Fibroblast of the conjunctiva (primary cell): ENCODE data around the gene DSP.
A peak's percentile ranks its signal among the peaks of the same experiment; 100 is the strongest.

Experiments used
- DNase-seq: peaks from one replicate; pipeline ENCODE4 v3.0.0-alpha.2; 2010; ENCODE audit warnings: low read depth

DSP gene

GRCh38 chr6:7591770-7592169 is 50.3 kb downstream of the DSP start:
- no peak for DNase-seq

GRCh38 chr6:7593229-7593628 is 51.8 kb downstream of the DSP start:
- no peak for DNase-seq

GRCh38 chr6:7594579-7595125 is 53.2 kb downstream of the DSP start:
- no peak for DNase-seq

DNA sequence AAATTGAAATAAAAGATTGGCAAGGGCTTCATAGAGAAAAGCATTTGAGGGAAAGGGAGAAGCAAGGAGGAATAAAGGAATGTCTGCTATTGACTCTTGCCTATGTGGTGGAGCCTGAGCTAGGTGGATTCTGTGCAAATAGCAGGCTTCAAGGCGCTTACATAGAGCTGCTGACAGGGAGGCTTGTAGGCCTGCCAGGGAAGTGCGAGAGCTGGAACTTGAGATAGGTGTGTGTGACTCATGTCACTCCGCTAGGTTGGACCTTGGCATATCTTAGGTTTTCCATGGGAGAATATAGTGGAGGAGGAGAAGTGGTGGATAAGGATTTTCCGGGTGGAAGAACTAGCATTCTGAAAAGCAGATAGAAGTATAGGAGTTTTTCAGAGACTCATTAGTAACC is 62.5 kb downstream of the DSP start:
- DNase-seq, result no peak

DNA sequence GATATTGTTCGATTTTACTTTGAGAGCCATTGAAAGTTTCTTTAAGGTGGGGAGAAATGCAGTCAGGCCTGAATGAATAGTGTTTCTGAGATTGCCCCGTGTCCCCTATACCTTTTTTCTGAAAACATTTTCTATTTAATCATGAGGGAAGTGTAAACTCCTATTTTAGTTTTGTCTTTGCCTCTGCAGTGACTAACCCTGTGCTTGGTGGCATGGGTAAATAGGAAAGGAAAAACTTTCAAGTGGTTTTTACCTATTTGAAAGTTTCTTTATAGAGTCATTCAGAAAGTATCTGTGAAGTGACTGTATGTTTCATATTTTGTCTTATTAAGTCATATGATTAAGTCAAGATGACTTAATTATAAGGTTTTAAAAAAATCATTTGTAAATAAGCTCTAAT is 63.0 kb downstream of the DSP start:
- no peak for DNase-seq

GRCh38 chr6:7615611-7616383 is 74.3 kb downstream of the DSP start:
- peak; percentile 44 for DNase-seq

GRCh38 chr6:7617801-7618764 is 76.6 kb downstream of the DSP start:
- DNase-seq, result peak; percentile 21

GRCh38 chr6:7621761-7622160 is 80.3 kb downstream of the DSP start:
- peak; percentile 18 for DNase-seq

- DNase-seq, result no peak
Observed at GRCh38 chr6:7624796-7625710, 83.6 kb downstream of the DSP start.

- DNase-seq, result no peak
Observed at GRCh38 chr6:7628479-7628878, 87.0 kb downstream of the DSP start.

DNA sequence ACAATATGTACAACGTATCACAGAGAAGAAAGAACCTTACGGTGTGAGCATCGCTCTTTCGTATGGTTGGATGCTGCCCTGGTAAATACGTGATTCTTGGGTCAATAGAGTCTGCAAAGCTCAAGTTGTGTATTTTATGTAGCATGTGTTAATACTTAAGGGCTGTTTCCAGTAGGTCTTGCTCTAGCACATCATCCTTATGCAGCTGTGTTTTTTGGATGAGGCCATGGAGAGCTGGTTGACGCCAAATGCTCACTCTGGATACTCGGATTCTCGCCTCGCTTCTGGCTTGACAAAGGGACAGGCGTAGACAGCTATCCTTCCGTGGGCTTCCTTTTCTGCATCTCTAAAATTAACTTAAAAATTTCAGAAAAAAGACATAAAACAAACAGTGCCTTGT is 87.4 kb downstream of the DSP start:
- DNase-seq, result peak; percentile 14

DNA sequence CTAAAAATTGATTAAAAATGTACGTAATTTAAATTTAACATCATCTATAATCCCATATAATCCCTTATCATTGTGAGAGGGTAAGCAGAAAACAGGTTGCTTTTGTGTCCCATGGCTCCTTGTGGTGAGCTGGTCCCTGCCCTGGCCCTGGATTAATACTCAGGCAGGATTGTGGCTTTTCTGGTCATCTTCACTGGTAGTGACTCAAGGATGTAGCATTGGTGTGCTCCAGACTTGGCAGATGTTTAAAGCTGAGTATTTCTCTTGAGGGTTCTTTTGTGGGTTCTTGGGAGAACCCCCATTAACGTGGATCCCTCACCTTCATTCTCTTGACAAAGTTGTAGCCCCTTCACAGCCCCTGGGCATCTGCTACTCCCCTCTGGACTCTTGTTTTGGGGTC is 87.8 kb downstream of the DSP start:
- DNase-seq, result no peak

DNA sequence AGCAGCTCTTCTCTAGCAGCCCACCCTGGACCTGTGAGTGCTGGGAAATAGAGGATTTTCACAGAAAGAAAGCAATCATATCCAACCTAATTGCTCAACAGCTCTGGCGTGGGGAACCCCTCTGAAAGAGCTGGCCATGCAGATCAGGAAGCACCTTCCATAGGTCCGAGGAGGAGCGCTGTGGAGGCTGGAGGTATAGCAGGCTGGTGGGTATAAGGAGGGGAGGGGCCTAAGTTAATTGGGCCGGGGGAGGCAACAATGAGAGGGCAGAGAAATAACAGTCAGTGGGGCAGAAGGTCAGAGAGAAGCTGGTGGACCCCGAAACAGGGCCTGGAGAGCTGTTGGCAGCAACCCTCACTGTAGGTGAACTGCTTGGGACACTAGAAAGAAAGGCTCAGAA is 89.3 kb downstream of the DSP start:
- no peak for DNase-seq

DNA sequence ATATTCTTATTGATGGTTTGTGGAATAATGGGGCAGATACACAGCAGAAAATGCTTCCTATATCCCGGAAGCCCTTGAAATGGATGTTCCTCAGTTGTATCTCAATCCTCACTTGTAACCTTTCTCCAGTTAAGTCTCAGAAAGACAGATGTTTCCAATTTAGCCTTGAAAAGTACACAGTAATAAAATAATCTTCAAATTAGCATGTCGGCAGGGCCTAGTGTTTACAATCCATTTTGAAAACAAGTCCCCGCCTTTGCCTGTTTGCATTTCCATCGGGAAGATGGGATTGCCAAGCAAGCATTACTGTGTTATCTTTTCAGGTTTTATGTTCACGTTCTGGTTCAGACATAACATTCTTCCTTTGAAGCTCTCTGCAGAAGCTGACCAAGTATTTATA is 90.0 kb downstream of the DSP start:
- DNase-seq, result no peak

GRCh38 chr6:7632501-7633290 is 91.2 kb downstream of the DSP start:
- no peak for DNase-seq

- no peak for DNase-seq
Observed at GRCh38 chr6:7633361-7633760, 91.9 kb downstream of the DSP start.

- no peak for DNase-seq
Observed at GRCh38 chr6:7636151-7636550, 94.7 kb downstream of the DSP start.
